Measurements from ENCODE around the gene NDOR1. TPM values are rescaled to one million over a fixed set of nuclear protein-coding genes. Genes with fewer than 3 reads are reported as not detected.
A peak's percentile ranks its signal among the peaks of the same experiment; 100 is the strongest.

The NDOR1 gene
- total and polyA plus RNA-seq, 2 of the 8 experiments (the other 6 are each of a cell fraction or from before 2014, with no cell fraction given) = 25.7 to 32.3 TPM

DNA sequence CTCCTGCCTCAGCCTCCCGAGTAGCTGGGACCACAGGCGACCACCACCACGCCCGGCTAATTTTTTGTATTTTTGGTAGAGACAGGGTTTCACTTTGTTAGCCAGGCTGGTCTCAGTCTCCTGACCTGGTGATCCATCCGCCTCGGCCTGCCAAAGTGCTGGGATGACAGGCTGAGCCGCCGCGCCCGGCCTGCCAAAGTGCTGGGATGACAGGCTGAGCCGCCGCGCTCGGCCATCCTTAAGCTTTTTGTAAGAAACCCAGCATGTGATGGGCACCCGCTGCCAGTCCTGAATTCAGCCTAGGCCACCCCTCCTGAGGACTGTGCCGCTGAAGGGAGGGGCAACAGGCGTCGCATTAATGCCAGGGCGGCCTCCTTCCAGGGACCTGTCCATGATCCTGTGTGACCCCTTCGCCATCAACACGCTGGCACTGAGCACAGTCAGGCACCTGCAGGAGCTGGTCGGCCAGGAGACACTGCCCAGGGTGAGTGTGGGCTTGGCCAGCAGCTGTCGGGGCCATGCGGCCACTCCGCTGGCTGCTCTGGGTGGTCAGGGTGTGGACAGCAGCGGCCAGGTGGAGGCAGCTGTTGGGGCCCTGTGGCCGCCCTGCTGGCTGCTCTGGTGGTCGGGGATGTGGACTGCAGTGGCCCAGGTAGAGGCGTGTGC is 60.1 kb downstream of the NDOR1 start:
- ChIA-PET CTCF (ENCODE audit: partially characterized antibody) (interaction anchor here (1.7 to 2.6 kb wide), 4 partner anchors 8 to 29 kb away, joined by 4 to 11 read pairs (median 6); no protein-coding TSS in a partner anchor), POLR2A (ENCODE audit: partially characterized antibody) (interaction anchor here (1.2 to 69.9 kb wide), 3 partner anchors 9 to 136 kb away, joined by 3 to 1462 read pairs (median 1462); partner anchors contain the start of genes CYSRT1, NDOR1, NELFB and RNF208)
- no peak for DNase-seq (ENCODE audit: low read depth in 1 of 2, low spot score in 2 of 2)

More for the DNA sequence above, 60.1 kb downstream of the NDOR1 start:
- Histone ChIP-seq H3K18ac (ENCODE audit: extremely low read depth, low read length) (no peak overlapping the region), H3K9me3 (ENCODE audit: insufficient read depth in 2 of 2, low read depth in 1 of 2, low read length in 1 of 2) (no peaks in the 10 kb centered on the region), H4K8ac (ENCODE audit: extremely low read depth, insufficient read depth, low read length) (peak overlapping the region; percentile 25; the same call in 1 of the 2 replicates), H3K27me3 (replicated peaks in 1 of 4; ENCODE audit: control insufficient read depth in 3 of 4, extremely low read depth in 1 of 4, insufficient read depth in 3 of 4, low read length in 3 of 4) (no peaks in the 10 kb centered on the region), H2BK12ac (ENCODE audit: low read depth, low read length) (no peak overlapping the region), H3K56ac (replicated peaks; ENCODE audit: insufficient read length, low read depth, low read length) (no peak overlapping the region), H3K36me3 (ENCODE audit: control insufficient read depth in 2 of 4, insufficient read depth in 4 of 4, low read length in 3 of 4) (peaks cover 6 to 37% (median 20%) of the 10 kb centered on the region in 4 experiments), H4K91ac (replicated peaks; ENCODE audit: insufficient read length, low read length) (no peak overlapping the region), H3K27ac (ENCODE audit: low read depth, low read length) (no peak overlapping the region), H3K4me1 (replicated peaks in 1 of 4; ENCODE audit: control insufficient read depth in 3 of 4, insufficient read depth in 4 of 4, low read length in 3 of 4) (no peaks in the 10 kb centered on the region), H4K20me1 (replicated peaks in 1 of 2; ENCODE audit: control insufficient read depth in 1 of 2, insufficient read depth in 2 of 2, low read length in 2 of 2) (peaks cover 0 to 10% of the 10 kb centered on the region in 2 experiments), H3K79me2 (ENCODE audit: control insufficient read depth in 1 of 2, insufficient read depth in 2 of 2, low read length in 2 of 2) (no peaks in the 10 kb centered on the region), H3K4me2 (ENCODE audit: insufficient read depth in 1 of 2, low read depth in 2 of 2, low read length in 2 of 2) (no peak overlapping the region), H2BK20ac (ENCODE audit: low read length) (0 out of 2 replicates have a peak overlapping the region, but pooled peaks have one; percentile 32), H3K9ac (replicated peaks in 1 of 4; ENCODE audit: extremely low read depth in 1 of 4, low read depth in 3 of 4, low read length in 3 of 4) (no peak overlapping the region), H2AFZ (ENCODE audit: low read length) (no peak overlapping the region), H2BK120ac (replicated peaks; ENCODE audit: low read depth, low read length) (no peak overlapping the region), H3K23me2 (ENCODE audit: low read depth, low read length) (no peaks in the 10 kb centered on the region), H3K4ac (replicated peaks; ENCODE audit: insufficient read length, low read depth, low read length) (no peak overlapping the region), H3K23ac (ENCODE audit: insufficient read length) (no peak overlapping the region), H4K5ac (ENCODE audit: insufficient read length, low read depth, low read length) (no peak overlapping the region), H2AK5ac (ENCODE audit: low read depth, low read length) (no peak overlapping the region), H2BK15ac (ENCODE audit: low read length) (no peak overlapping the region), H3K4me3 (ENCODE audit: extremely low read depth in 1 of 4, insufficient read depth in 2 of 4, low read depth in 3 of 4, low read length in 4 of 4) (no peak overlapping the region), H2BK5ac (ENCODE audit: low read depth, low read length) (no peak overlapping the region), H3K14ac (ENCODE audit: insufficient read length) (no peak overlapping the region), H3K79me1 (ENCODE audit: low read depth, low read length) (no peaks in the 10 kb centered on the region)
- no peak for FAIRE-seq
- 91% methylated on average over 25 of the region's 29 CpGs; no CpG with 5 or more reads in 1 of the 2 experiments for WGBS, 2 experiments (ENCODE audit: extremely low coverage in 1 of 2, insufficient coverage in 1 of 2, insufficient read length in 1 of 2, insufficient replicate concordance in 2 of 2, low coverage in 1 of 2, low lambda C conversion rate in 2 of 2, missing lambda C conversion rate in 1 of 2)
- no peak for TF ChIP-seq EGR1 (IDR thresholded peaks at IDR 0.05; ENCODE audit: borderline replicate concordance, low read depth, low read length)
- no peak for TF ChIP-seq CTBP2 (IDR thresholded peaks at IDR 0.05; ENCODE audit: borderline replicate concordance, insufficient read depth, insufficient read length, low read length)
- no peak for TF ChIP-seq SP4 (IDR thresholded peaks at IDR 0.05; ENCODE audit: low read length)
- TF ChIP-seq PHF8 (conservative IDR thresholded peaks at IDR 0.05; ENCODE audit: low read depth, low read length) = no peak

All from H1 (cell line).